HCT116 (cell line): ENCODE data around the gene IGSF11. TPM values are rescaled to one million over a fixed set of nuclear protein-coding genes. Genes with fewer than 3 reads are reported as not detected.

Experiments
- ATAC-seq: fragments of 200-7000 bp; cut with Tn5 transposase; 2 replicates; pipeline ENCODE4 v1.9.1; 2020; ENCODE audit warnings: mild to moderate bottlenecking, moderate library complexity
- BruUV-seq: library from RNA; stranded (reverse); fragments of 400-500 nt; replicated peaks from 2 replicates; lab custom pipeline; 2021; lab: Mats Ljungman, UMichigan
- CTCF ChIA-PET: fragments of 300-600 bp; sonication (Branson Sonifier 250); formaldehyde crosslinking; loops from one replicate; lab custom pipeline; 2021; ENCODE audit warnings: antibody characterized with exemption; lab: Charles Lee
- POLR2A ChIA-PET: fragments of 300-600, 350-600 bp; sonication (Branson Sonifier 250); formaldehyde crosslinking; loops from one replicate; lab custom pipeline; 2021; ENCODE audit warnings: antibody characterized with exemption; lab: Charles Lee
- RAD21 ChIA-PET, 2 experiments: fragments of 300-600 bp; sonication (Branson Sonifier 250); formaldehyde crosslinking; loops; one replicate each; lab custom pipeline; 2023; ENCODE audit warnings: low total read pairs in 2 of 2; ENCODE audit not compliant: uncharacterized antibody in 2 of 2, unreplicated experiment in 2 of 2, low non-redundant PET in 1 of 2; lab: Charles Lee
- DNase-seq: peaks from one replicate; pipeline ENCODE4 v3.0.0-alpha.2; 2010; ENCODE audit warnings: low read depth, low spot score
- H2AFZ ChIP-seq: fragments of 200-600 bp; shearing (Covaris generic), sonication (generic); 2 replicates; pipeline ENCODE4 v1.6.1; 2017; ENCODE audit warnings: low read depth, mixed run types, mixed read lengths, antibody characterized with exemption, low read length; ENCODE audit not compliant: poor library complexity, severe bottlenecking
- H3K27ac ChIP-seq: 2 replicates; pipeline ENCODE4 v1.5.1; 2012; ENCODE audit warnings: low read depth, low read length
- H3K27me3 ChIP-seq: fragments of 200-600 bp; sonication (generic); 2 replicates; pipeline ENCODE4 v1.6.1; 2016; ENCODE audit warnings: mixed run types, low read length, mixed read lengths; ENCODE audit not compliant: insufficient read depth
- H3K36me3 ChIP-seq, 2 experiments: fragments of 200-500 bp in 1 of 2; fragments of 200-600 bp in 1 of 2; sonication (Bioruptor generic) in 1 of 2; sonication (generic) in 1 of 2; 2 replicates each; pipeline versions ENCODE4 v1.5.1 to v1.6.1; 2014 to 2016; ENCODE audit warnings: low read length in 2 of 2, inconsistent platforms in 1 of 2, mixed read lengths in 1 of 2, mixed run types in 1 of 2; ENCODE audit not compliant: insufficient read depth in 2 of 2, control insufficient read depth in 1 of 2
- H3K4me1 ChIP-seq, 2 experiments: fragments of 200-600 bp in 1 of 2; sonication (generic) in 1 of 2; 2 replicates each; pipeline versions ENCODE4 v1.5.1 to v1.6.1; 2012 to 2017; ENCODE audit warnings: low read length in 2 of 2, inconsistent platforms in 1 of 2, mild to moderate bottlenecking in 1 of 2, mixed read lengths in 1 of 2, mixed run types in 1 of 2, moderate library complexity in 1 of 2; ENCODE audit not compliant: insufficient read depth in 2 of 2, control insufficient read depth in 1 of 2
- H3K4me2 ChIP-seq: fragments of 200-600 bp; sonication (generic); 2 replicates; pipeline ENCODE4 v1.6.1; 2017; ENCODE audit warnings: mixed run types, low read length, mixed read lengths
- H3K4me3 ChIP-seq, 2 experiments: fragments of 200-600 bp in 1 of 2; sonication (generic) in 1 of 2; replicated peaks in 1 of 2; 2 replicates each; pipeline ENCODE4 v1.5.1; 2011 to 2016; ENCODE audit warnings: low read length in 2 of 2, control low read depth in 1 of 2, low read depth in 1 of 2, mild to moderate bottlenecking in 1 of 2, mixed read lengths in 1 of 2, mixed run types in 1 of 2
- H3K79me2 ChIP-seq: fragments of 200-600 bp; sonication (generic); 2 replicates; pipeline ENCODE4 v1.6.1; 2017; ENCODE audit warnings: mild to moderate bottlenecking, mixed run types, low read length, moderate library complexity, mixed read lengths; ENCODE audit not compliant: insufficient read depth
- H3K9ac ChIP-seq: fragments of 200-600 bp; sonication (generic); 2 replicates; pipeline ENCODE4 v1.6.1; 2016; ENCODE audit warnings: low read length, mixed read lengths
- H3K9me2 ChIP-seq: fragments of 200-600 bp; sonication (generic), shearing (Covaris generic); 2 replicates; pipeline ENCODE4 v1.6.1; 2017; ENCODE audit warnings: mixed run types, mild to moderate bottlenecking, moderate library complexity; ENCODE audit not compliant: insufficient read depth
- H3K9me3 ChIP-seq, 2 experiments: fragments of 200-500 bp in 1 of 2; fragments of 200-600 bp in 1 of 2; sonication (Bioruptor generic) in 1 of 2; sonication (generic) in 1 of 2; 2 replicates each; pipeline ENCODE4 v1.6.1; 2014 to 2017; ENCODE audit warnings: low read length in 2 of 2, mixed read lengths in 2 of 2, inconsistent platforms in 1 of 2, low read depth in 1 of 2, mild to moderate bottlenecking in 1 of 2, mixed run types in 1 of 2, moderate library complexity in 1 of 2; ENCODE audit not compliant: control insufficient read depth in 1 of 2, insufficient read depth in 1 of 2
- H4K20me1 ChIP-seq: fragments of 200-600 bp; sonication (generic), shearing (Covaris generic); 2 replicates; pipeline ENCODE4 v1.6.1; 2017; ENCODE audit warnings: mixed run types, mild to moderate bottlenecking, moderate library complexity; ENCODE audit not compliant: insufficient read depth
- ATF3 ChIP-seq: IDR thresholded peaks from 2 replicates; pipeline ENCODE4 v1.6.1; 2012
- EGR1 ChIP-seq: IDR thresholded peaks from 2 replicates; pipeline ENCODE4 v1.6.1; 2012; ENCODE audit warnings: low read depth
- ELF1 ChIP-seq: IDR thresholded peaks from 2 replicates; pipeline ENCODE4 v1.6.1; 2012; ENCODE audit warnings: low read depth, borderline replicate concordance
- EZH2 ChIP-seq: fragments of 200-600 bp; sonication (generic); IDR thresholded peaks from 2 replicates; pipeline ENCODE4 v1.6.1; 2017; ENCODE audit warnings: antibody characterized with exemption, mixed run types
- EZH2phosphoT487 ChIP-seq: fragments of 200-600 bp; IDR thresholded peaks from 2 replicates; pipeline ENCODE4 v1.6.1; 2018; ENCODE audit warnings: antibody characterized with exemption, borderline replicate concordance
- FOSL1 ChIP-seq: IDR thresholded peaks from 2 replicates; pipeline ENCODE4 v1.6.1; 2012; ENCODE audit warnings: low read depth
- JUND ChIP-seq: IDR thresholded peaks from 2 replicates; pipeline ENCODE4 v1.6.1; 2012
- MAX ChIP-seq: IDR thresholded peaks from 2 replicates; pipeline ENCODE4 v1.6.1; 2012
- POLR2AphosphoS5 ChIP-seq: IDR thresholded peaks from 2 replicates; pipeline ENCODE4 v1.6.1; 2011; ENCODE audit warnings: mild to moderate bottlenecking, low read depth, low read length, moderate library complexity
- REST ChIP-seq: IDR thresholded peaks from 2 replicates; pipeline ENCODE4 v1.6.1; 2012; ENCODE audit warnings: low read depth
- TCF7L2 ChIP-seq: IDR thresholded peaks from 2 replicates; pipeline ENCODE4 v1.7.0; 2011; ENCODE audit warnings: borderline replicate concordance, inconsistent platforms; ENCODE audit not compliant: insufficient read depth, insufficient read length; ENCODE audit errors: extremely low read depth
- YY1 ChIP-seq: IDR thresholded peaks from 2 replicates; pipeline ENCODE4 v1.6.1; 2011; ENCODE audit warnings: low read length, low read depth, moderate library complexity, mild to moderate bottlenecking; ENCODE audit not compliant: insufficient replicate concordance; ENCODE audit errors: extremely low read depth
- ZFX ChIP-seq: fragments of 450-650 bp; IDR thresholded peaks from 2 replicates; pipeline ENCODE4 v1.6.1; 2017
- intact Hi-C: fragments of 100-400 bp; cut with micrococcal nuclease; formaldehyde crosslinking; loops from 2 replicates; pipeline ENCODE4 v1.10.0; 2022
- total RNA-seq: library from RNA; stranded (reverse); gene quantifications from one replicate; pipeline ENCODE4 v1.2.1, GENCODE V29; 2021; ENCODE audit not compliant: unreplicated experiment
- TF ChIP-seq, protein P1 (sequence below), 3 experiments: fragments of 200-600 bp in 1 of 3; sonication (generic) in 1 of 3; IDR thresholded peaks in 2 of 3; conservative IDR thresholded peaks in 1 of 3; 2 replicates each; pipeline ENCODE4 v1.5.1; 2012 to 2017; ENCODE audit warnings: low read depth in 2 of 3, low read length in 2 of 3, antibody characterized with exemption in 1 of 3, borderline replicate concordance in 1 of 3, control low read depth in 1 of 3, mild to moderate bottlenecking in 1 of 3, mixed read lengths in 1 of 3, mixed run types in 1 of 3, moderate library complexity in 1 of 3; ENCODE audit not compliant: insufficient read depth in 1 of 3

Gene IGSF11
- total RNA-seq, 1 experiment from 2014 or later = not detected

GRCh38 chr3:118984699-118985098 is 49.9 kb downstream of the IGSF11 start:
- CTCF ChIA-PET = no interaction called here

More at GRCh38 chr3:118984699-118985098, 49.9 kb downstream of the IGSF11 start:
- ATAC-seq (no peak), DNase-seq (no peak)
- no peaks in the 10 kb centered on the region for H3K36me3 ChIP-seq
- no peaks in the 10 kb centered on the region for H3K79me2 ChIP-seq
- RAD21 ChIA-PET = no interaction called here
- H3K4me3 ChIP-seq = no peak overlapping the region
- H2AFZ ChIP-seq = no peak overlapping the region
- POLR2A ChIA-PET = no interaction called here
- H3K9me3 ChIP-seq = no peaks in the 10 kb centered on the region
- peaks cover 84% of the 10 kb centered on the region for H3K27me3 ChIP-seq
- H3K27ac ChIP-seq = no peak overlapping the region
- no peaks in the 10 kb centered on the region for H3K9me2 ChIP-seq
- no peak for TF ChIP-seq EZH2
- no peak for TF ChIP-seq JUND
- no peak for TF ChIP-seq YY1
- TF ChIP-seq EGR1 = no peak
- no peak for TF ChIP-seq ATF3
- no peak for TF ChIP-seq FOSL1
- no peak for TF ChIP-seq MAX
- no peak for TF ChIP-seq ELF1
- TF ChIP-seq, protein P1, sequence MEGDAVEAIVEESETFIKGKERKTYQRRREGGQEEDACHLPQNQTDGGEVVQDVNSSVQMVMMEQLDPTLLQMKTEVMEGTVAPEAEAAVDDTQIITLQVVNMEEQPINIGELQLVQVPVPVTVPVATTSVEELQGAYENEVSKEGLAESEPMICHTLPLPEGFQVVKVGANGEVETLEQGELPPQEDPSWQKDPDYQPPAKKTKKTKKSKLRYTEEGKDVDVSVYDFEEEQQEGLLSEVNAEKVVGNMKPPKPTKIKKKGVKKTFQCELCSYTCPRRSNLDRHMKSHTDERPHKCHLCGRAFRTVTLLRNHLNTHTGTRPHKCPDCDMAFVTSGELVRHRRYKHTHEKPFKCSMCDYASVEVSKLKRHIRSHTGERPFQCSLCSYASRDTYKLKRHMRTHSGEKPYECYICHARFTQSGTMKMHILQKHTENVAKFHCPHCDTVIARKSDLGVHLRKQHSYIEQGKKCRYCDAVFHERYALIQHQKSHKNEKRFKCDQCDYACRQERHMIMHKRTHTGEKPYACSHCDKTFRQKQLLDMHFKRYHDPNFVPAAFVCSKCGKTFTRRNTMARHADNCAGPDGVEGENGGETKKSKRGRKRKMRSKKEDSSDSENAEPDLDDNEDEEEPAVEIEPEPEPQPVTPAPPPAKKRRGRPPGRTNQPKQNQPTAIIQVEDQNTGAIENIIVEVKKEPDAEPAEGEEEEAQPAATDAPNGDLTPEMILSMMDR (IDR thresholded peaks at IDR 0.05 in 2 of 3, conservative IDR thresholded peaks at IDR 0.05 in 1 of 3; ENCODE audit: borderline replicate concordance in 1 of 3, insufficient read depth in 1 of 3, low read depth in 2 of 3, low read length in 2 of 3) = no peak
- TF ChIP-seq ZFX = no peak
- TF ChIP-seq TCF7L2 = no peak
- no peak for TF ChIP-seq REST
- no peak for TF ChIP-seq EZH2phosphoT487
- no peak for TF ChIP-seq POLR2AphosphoS5
- H3K9ac ChIP-seq = no peak overlapping the region
- intact Hi-C loops = no loop called here
- H3K4me2 ChIP-seq = no peak overlapping the region
- no TSS peak for BruUV-seq
- H3K4me1 ChIP-seq = no peaks in the 10 kb centered on the region
- H4K20me1 ChIP-seq = no peaks in the 10 kb centered on the region
